GM13977 (cell line): Measurements from ENCODE around the gene SLC6A20.

Experiments used
- DNase-seq: peaks from one replicate; pipeline ENCODE4 v3.0.0; 2012; ENCODE audit warnings: low spot score
- CTCF ChIP-seq: IDR thresholded peaks from 2 replicates; pipeline ENCODE4 v1.5.1; 2012; ENCODE audit warnings: mild to moderate bottlenecking, control low read depth; ENCODE audit not compliant: insufficient read depth; ENCODE audit errors: extremely low read depth, missing control alignments
- in situ Hi-C: fragments of 300-500 bp; cut with MboI; formaldehyde crosslinking; loops from one replicate; pipeline ENCODE4 v1.12.0; 2022; ENCODE audit warnings: low sequenced_read_pairs, low pct_unique_long_range_greater_than_20kb, mixed read lengths, inconsistent platforms; ENCODE audit not compliant: unreplicated experiment

The SLC6A20 gene

GRCh38 chr3:45817831-45818522, 21.6 kb upstream of the SLC6A20 start:
- DNase-seq: no peak
- in situ Hi-C loops: no loop called here
- no peak for TF ChIP-seq CTCF

GRCh38 chr3:45816544-45816943, 20.2 kb upstream of the SLC6A20 start:
- in situ Hi-C loops: no loop called here
- no peak for DNase-seq

GRCh38 chr3:45814322-45814721, 18.0 kb upstream of the SLC6A20 start:
- no peak for DNase-seq
- TF ChIP-seq CTCF: no peak
- in situ Hi-C loops: no loop called here

More at GRCh38 chr3:45816544-45816943, 20.2 kb upstream of the SLC6A20 start:
- TF ChIP-seq CTCF: no peak

- in situ Hi-C loops: no loop called here
- TF ChIP-seq CTCF: no peak
- no peak for DNase-seq
Observed at GRCh38 chr3:45807681-45808540, 11.6 kb upstream of the SLC6A20 start.

- in situ Hi-C loops: no loop called here
- TF ChIP-seq CTCF: no peak
- DNase-seq: no peak
Observed at GRCh38 chr3:45807133-45807532, 10.8 kb upstream of the SLC6A20 start.

- no peak for DNase-seq
- in situ Hi-C loops: no loop called here
- TF ChIP-seq CTCF: no peak
Observed at GRCh38 chr3:45806072-45806471, 9.7 kb upstream of the SLC6A20 start.
